GM21619 (cell line): Measurements from ENCODE around the gene LARGE1.

Experiments used
- ATAC-seq: cut with Tn5 transposase; IDR thresholded peaks from one replicate; pipeline ENCODE4 v1.9.1; 2021; ENCODE audit not compliant: unreplicated experiment

The LARGE1 gene

GRCh38 chr22:33886696-33887095 lies 33.6 kb downstream of the LARGE1 start:
- ATAC-seq: no peak

- no peak for ATAC-seq
Observed at GRCh38 chr22:33884829-33885228, 35.4 kb downstream of the LARGE1 start.

- ATAC-seq: no peak
Observed at GRCh38 chr22:33883961-33884808, 36.1 kb downstream of the LARGE1 start.

- ATAC-seq: no peak
Observed at GRCh38 chr22:33883561-33883960, 36.7 kb downstream of the LARGE1 start.

- ATAC-seq: no peak
Observed at GRCh38 chr22:33882991-33883390, 37.3 kb downstream of the LARGE1 start.

GRCh38 chr22:33880986-33881385 lies 39.3 kb downstream of the LARGE1 start:
- no peak for ATAC-seq

- ATAC-seq: no peak
Observed at GRCh38 chr22:33879796-33880195, 40.5 kb downstream of the LARGE1 start.

GRCh38 chr22:33875316-33875715 lies 45.0 kb downstream of the LARGE1 start:
- no peak for ATAC-seq

- ATAC-seq: no peak
Observed at GRCh38 chr22:33874206-33874605, 46.1 kb downstream of the LARGE1 start.

GRCh38 chr22:33873666-33874065 lies 46.6 kb downstream of the LARGE1 start:
- no peak for ATAC-seq

GRCh38 chr22:33873186-33873585 lies 47.1 kb downstream of the LARGE1 start:
- ATAC-seq: no peak

- ATAC-seq: no peak
Observed at GRCh38 chr22:33871935-33872334, 48.3 kb downstream of the LARGE1 start.

- ATAC-seq: no peak
Observed at GRCh38 chr22:33869946-33870345, 50.3 kb downstream of the LARGE1 start.

GRCh38 chr22:33867971-33868370 lies 52.3 kb downstream of the LARGE1 start:
- ATAC-seq: no peak

GRCh38 chr22:33867118-33867866 lies 53.0 kb downstream of the LARGE1 start:
- no peak for ATAC-seq

- ATAC-seq: no peak
Observed at GRCh38 chr22:33866511-33866910, 53.8 kb downstream of the LARGE1 start.

GRCh38 chr22:33865996-33866395 lies 54.3 kb downstream of the LARGE1 start:
- no peak for ATAC-seq

GRCh38 chr22:33865248-33865647 lies 55.0 kb downstream of the LARGE1 start:
- ATAC-seq: no peak

- no peak for ATAC-seq
Observed at GRCh38 chr22:33864723-33865130, 55.5 kb downstream of the LARGE1 start.

GRCh38 chr22:33861216-33861875 lies 58.9 kb downstream of the LARGE1 start:
- ATAC-seq: no peak

- no peak for ATAC-seq
Observed at GRCh38 chr22:33860386-33860785, 59.9 kb downstream of the LARGE1 start.

GRCh38 chr22:33859311-33859710 lies 61.0 kb downstream of the LARGE1 start:
- no peak for ATAC-seq
